Adipose tissue (tissue), 3 donors: ENCODE measurements around the gene ATP5PB. TPM values are rescaled to one million over a fixed set of nuclear protein-coding genes. Genes with fewer than 3 reads are reported as not detected.

ENCODE experiments used
- H3K27ac ChIP-seq: one replicate; pipeline ENCODE4 v1.5.1; 2013; ENCODE audit warnings: low read depth, low read length
- WGBS, 3 donors: extraction: QIAGEN DNeasy Blood & Tissue Kit; methylation state at CpG; one replicate each; pipeline ENCODE4 v1.1.7; 2013; 5-methylcytosine and 5-hydroxymethylcytosine counted together
- polyA plus RNA-seq, 3 donors: library from polyadenylated mRNA; stranded (reverse); fragments of 200-250 nt; gene quantifications; one replicate each; pipeline ENCODE4 v1.2.3, GENCODE V29; 2013
- donor health status: healthy with polysubstance abuse.
- donor health status: Bipolar disorder and iron deficiency.
- donor health status: healthy.

The ATP5PB gene
- polyA plus RNA-seq, 3 donors, result 144 to 252 (median 245) TPM

- H3K27ac ChIP-seq, result no peak overlapping the region
- 85 to 90% (median 90%) methylated on average over 4 of the region's 4 CpGs for WGBS, 3 donors
Measured at GRCh38 chr1:111496398-111496797, 47.1 kb downstream of the ATP5PB start.

DNA sequence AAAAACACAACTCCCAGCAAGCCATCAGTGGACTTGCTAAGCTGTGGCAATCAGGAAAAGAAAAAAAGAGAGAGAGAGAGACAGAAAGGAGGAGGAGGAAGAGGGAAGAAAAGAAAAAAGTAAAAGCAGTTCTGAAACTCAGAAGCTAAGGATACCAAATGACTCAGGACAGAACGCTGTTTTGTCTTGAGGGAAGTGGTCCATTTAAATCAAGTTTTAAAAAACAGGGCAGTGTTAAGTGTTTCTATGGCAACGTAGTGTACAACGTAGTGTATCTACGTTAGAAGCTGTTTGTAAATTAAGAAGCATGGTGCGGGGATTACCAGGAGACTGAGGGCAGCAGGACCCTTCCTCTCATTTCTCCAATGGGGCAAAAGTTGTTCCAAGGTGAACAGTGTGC, 48.3 kb downstream of the ATP5PB start:
- WGBS, 3 donors, result 61 to 75% (median 63%) methylated on average over 5 of the region's 5 CpGs
- no peak overlapping the region for H3K27ac ChIP-seq

DNA sequence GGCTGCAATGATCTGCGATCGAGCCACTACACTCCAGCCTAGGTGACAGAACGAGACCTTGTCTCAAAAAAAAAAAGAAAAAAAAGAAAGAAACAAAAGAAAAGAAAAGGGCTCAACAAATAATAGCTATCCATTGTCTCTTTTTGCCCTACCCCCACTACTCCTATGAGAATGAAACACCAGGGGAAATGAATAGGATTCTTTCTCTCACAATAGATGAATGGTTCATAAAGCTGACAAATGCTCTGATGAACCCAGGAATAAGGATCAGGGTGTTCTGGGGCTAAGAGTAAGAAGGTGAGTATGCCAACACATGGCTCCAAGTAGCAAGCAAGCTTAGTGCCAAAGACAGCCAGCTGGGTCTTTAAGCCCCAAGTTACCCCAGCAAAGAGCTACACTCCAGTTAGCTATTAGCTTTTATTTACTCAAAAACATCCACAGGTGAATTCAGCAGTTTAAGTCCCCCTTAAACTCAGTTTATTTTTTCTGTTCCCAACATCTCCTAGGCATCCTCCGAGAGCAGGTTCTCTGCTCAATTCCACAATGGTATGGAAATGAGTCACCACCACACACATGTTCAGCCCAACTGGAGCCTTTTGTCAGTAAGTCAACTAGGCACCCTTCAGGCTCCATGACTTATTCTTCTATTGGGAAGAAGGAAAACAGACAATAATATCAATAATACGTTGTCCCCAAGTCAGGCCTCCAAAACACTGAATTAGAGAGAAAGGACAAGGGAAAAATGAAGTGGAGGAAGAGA, 49.9 kb downstream of the ATP5PB start:
- H3K27ac ChIP-seq, result no peak overlapping the region
- 89 to 95% (median 90%) methylated on average over 5 of the region's 5 CpGs for WGBS, 3 donors

DNA sequence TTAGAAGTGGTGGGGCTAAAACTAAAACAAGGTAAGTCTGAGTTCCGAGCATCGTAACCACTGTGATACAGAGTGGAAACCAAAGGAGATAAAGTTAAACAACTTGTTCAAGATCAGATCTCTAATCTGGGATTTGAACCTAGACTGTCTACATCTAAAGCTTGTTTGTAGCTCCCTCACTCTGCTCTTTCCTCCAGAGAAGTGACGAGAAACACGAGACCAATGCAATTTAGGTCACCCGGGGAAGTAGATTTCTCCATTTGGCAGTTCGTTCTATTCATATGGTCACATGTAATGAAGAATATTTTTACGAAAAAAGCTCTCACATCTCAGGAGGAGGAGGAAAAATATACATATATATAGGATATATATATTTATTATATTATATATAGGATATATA, 52.4 kb downstream of the ATP5PB start:
- no peak overlapping the region for H3K27ac ChIP-seq
- 68 to 79% (median 69%) methylated on average over 7 of the region's 7 CpGs for WGBS, 3 donors

DNA sequence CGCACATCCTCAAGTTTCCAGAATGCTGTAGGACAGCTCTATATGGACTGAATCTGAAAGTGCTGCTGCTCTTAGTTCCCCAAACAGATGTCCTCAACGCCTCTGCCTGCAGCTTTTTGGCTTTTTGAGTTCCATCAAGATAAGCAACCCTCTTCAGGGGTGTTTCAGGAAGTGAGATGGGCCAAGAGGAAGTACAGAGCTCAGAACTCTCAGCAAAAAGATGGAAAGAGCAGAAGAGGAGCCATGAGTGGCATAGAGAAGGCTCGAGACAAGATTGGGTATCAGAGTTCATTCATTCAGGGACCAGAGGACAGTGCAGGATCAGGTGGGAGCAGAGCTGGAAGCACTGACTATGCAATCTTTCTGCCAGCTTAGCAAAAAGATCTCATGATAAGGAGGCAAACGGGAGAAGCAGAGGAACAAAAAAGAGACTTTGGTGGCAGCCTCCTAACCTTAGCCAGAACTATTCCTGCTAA, 54.4 kb downstream of the ATP5PB start, which contains the start of the genes ADORA3 and TMIGD3:
Gene ADORA3, minus strand, starts transcription at position 49 of the 476 bp plus-strand sequence. CDS start 279 bp downstream, outside the sequence.
Gene TMIGD3, minus strand, starts transcription at position 49 of the 476 bp plus-strand sequence. CDS start 279 bp downstream, outside the sequence.
- WGBS, 3 donors, result 47 to 62% (median 56%) methylated on average over 4 of the region's 4 CpGs
- no peak within 1 kb of the TSS for H3K27ac ChIP-seq

GRCh38 chr1:111504097-111504496, 54.8 kb downstream of the ATP5PB start:
- no peak overlapping the region for H3K27ac ChIP-seq
- 57 to 74% (median 64%) methylated on average over 6 of the region's 6 CpGs for WGBS, 3 donors

GRCh38 chr1:111505641-111506119, 56.4 kb downstream of the ATP5PB start:
- H3K27ac ChIP-seq, result no peak overlapping the region
- WGBS, 3 donors, result 74 to 85% (median 82%) methylated on average over 6 of the region's 6 CpGs

- 40 to 69% (median 50%) methylated on average over 2 of the region's 2 CpGs for WGBS, 3 donors
- H3K27ac ChIP-seq, result no peak overlapping the region
Measured at GRCh38 chr1:111506561-111506960, 57.3 kb downstream of the ATP5PB start.

- WGBS, 3 donors, result 7 to 22% (median 9%) methylated on average over 15 of the region's 15 CpGs
- H3K27ac ChIP-seq, result peak overlapping the region; percentile 58
Measured at GRCh38 chr1:111507411-111508201, 58.3 kb downstream of the ATP5PB start.

- no peak overlapping the region for H3K27ac ChIP-seq
- WGBS, 3 donors, result 34 to 62% (median 41%) methylated on average over 3 of the region's 3 CpGs
Measured at GRCh38 chr1:111509997-111510375, 60.7 kb downstream of the ATP5PB start.

DNA sequence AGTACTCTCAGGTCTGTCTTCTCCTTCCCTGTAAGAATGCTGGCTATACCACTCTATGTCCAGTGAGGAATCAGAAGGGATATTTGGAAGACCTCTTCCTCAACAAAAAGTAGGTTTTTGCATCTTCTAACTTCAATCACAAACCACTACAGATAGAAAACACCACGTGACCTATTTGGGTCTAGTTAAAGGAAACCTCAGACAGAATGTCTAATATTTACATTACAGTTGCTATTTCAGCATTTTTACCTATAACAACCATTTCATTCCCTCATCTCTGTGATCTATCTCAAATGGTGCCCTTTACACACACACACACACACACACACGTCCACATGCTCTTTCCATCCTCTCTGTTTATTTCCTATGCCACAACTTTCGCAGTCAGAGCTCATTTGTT, 62.1 kb downstream of the ATP5PB start:
- WGBS, 3 donors, result 77 to 78% (median 77%) methylated on average over 3 of the region's 3 CpGs
- H3K27ac ChIP-seq, result no peak overlapping the region

Other genes with a start within 250 kb of the ATP5PB start
- 10 to 100 TPM in 2 of 3 donors, 1 to 10 TPM in 1; 9.6 to 23.1 (median 19.6) TPM for gene DENND2D, start 248.8 kb upstream of the ATP5PB start, polyA plus RNA-seq
- gene CHI3L2, start 221.8 kb upstream of the ATP5PB start, polyA plus RNA-seq, result 10 to 100 TPM in 2 of 3 donors, 1 to 10 TPM in 1; 1.0 to 20.5 (median 16.9) TPM
- gene CHIA, start 158.6 kb upstream of the ATP5PB start, polyA plus RNA-seq, result 10 to 100 TPM in 1 of 3 donors, under 1 TPM in 1, not detected in 1; 0.03 to 14.0 TPM
- under 1 TPM; 0.32 to 0.90 (median 0.65) TPM for gene OVGP1, start 21.7 kb upstream of the ATP5PB start, polyA plus RNA-seq
- 10 to 100 TPM in 2 of 3 donors, 1 to 10 TPM in 1; 9.0 to 29.0 (median 27.0) TPM for gene WDR77, start 208 bp upstream of the ATP5PB start, polyA plus RNA-seq
- gene C1orf162, start 24.5 kb downstream of the ATP5PB start, polyA plus RNA-seq, result 10 to 100 TPM in 2 of 3 donors, 1 to 10 TPM in 1; 6.1 to 78.7 (median 38.7) TPM
- gene ADORA3, start 54.2 kb downstream of the ATP5PB start, polyA plus RNA-seq, result 1 to 10 TPM in 2 of 3 donors, under 1 TPM in 1; 0.81 to 5.5 (median 2.6) TPM
- gene TMIGD3, start 54.2 kb downstream of the ATP5PB start, polyA plus RNA-seq, result 10 to 100 TPM in 1 of 3 donors, 1 to 10 TPM in 1, under 1 TPM in 1; 0.49 to 11.2 (median 2.8) TPM
- 100 to 1,000 TPM in 1 of 3 donors, 10 to 100 TPM in 2; 22.9 to 128 (median 57.1) TPM for gene RAP1A, start 170.3 kb downstream of the ATP5PB start, polyA plus RNA-seq